Measurements from ENCODE around the gene EDN2.

The EDN2 gene

GRCh38 chr1:41475859-41476567 is 8.5 kb downstream of the EDN2 start:
- no peak overlapping the region for H3K4me3 ChIP-seq (ENCODE audit: insufficient read depth in 1 of 2, low read depth in 1 of 2, low read length in 2 of 2)
- 50% methylated on average over 6 of the region's 8 CpGs for WGBS
- no peak overlapping the region for H2BK120ac ChIP-seq (ENCODE audit: low read depth, low read length)
- peaks cover 0 to 8% of the 10 kb centered on the region in 2 experiments for H3K27me3 ChIP-seq (ENCODE audit: control insufficient read depth in 1 of 2, insufficient read depth in 1 of 2, low read length in 2 of 2)
- no peaks in the 10 kb centered on the region for H3K9me3 ChIP-seq (ENCODE audit: control insufficient read depth, low read length)
- H2BK5ac ChIP-seq (ENCODE audit: low read depth, low read length, poor library complexity, severe bottlenecking), result no peak overlapping the region
- no peaks in the 10 kb centered on the region for H3K79me1 ChIP-seq (replicated peaks; ENCODE audit: low read length, poor library complexity, severe bottlenecking)
- H3K14ac ChIP-seq (ENCODE audit: low read length in 2 of 2), result no peak overlapping the region
- H2BK12ac ChIP-seq (ENCODE audit: low read length in 2 of 2), result no peak overlapping the region
- no peak overlapping the region for H2BK15ac ChIP-seq (ENCODE audit: low read depth, poor library complexity, severe bottlenecking)
- no peak overlapping the region for H3K23ac ChIP-seq (ENCODE audit: low read length in 2 of 2)
- no peak for DNase-seq
- no peak overlapping the region for H3K4me2 ChIP-seq (ENCODE audit: low read length, poor library complexity, severe bottlenecking)
- H4K8ac ChIP-seq (ENCODE audit: low read length), result no peak overlapping the region
- H3K9ac ChIP-seq (ENCODE audit: low read length), result no peak overlapping the region
- no peak overlapping the region for H4K91ac ChIP-seq (ENCODE audit: low read length)
- H3K18ac ChIP-seq (ENCODE audit: low read depth in 1 of 2, low read length in 2 of 2), result no peak overlapping the region
- H3K36me3 ChIP-seq (ENCODE audit: control insufficient read depth in 1 of 2, insufficient read depth in 2 of 2, low read depth in 1 of 2, low read length in 2 of 2), result no peaks in the 10 kb centered on the region
- H3K4me1 ChIP-seq (ENCODE audit: control insufficient read depth, insufficient read depth, low read depth, low read length), result peaks cover 25% of the 10 kb centered on the region
- no peak overlapping the region for H2AK5ac ChIP-seq (ENCODE audit: low read length, severe bottlenecking)
- H2AFZ ChIP-seq (ENCODE audit: low read depth, low read length), result no peak overlapping the region
- no peak overlapping the region for H3K27ac ChIP-seq (ENCODE audit: low read length, poor library complexity, severe bottlenecking)
- no peak overlapping the region for H3K4ac ChIP-seq (ENCODE audit: low read depth in 1 of 2, low read length in 2 of 2)

GRCh38 chr1:41475346-41475745 is 9.1 kb downstream of the EDN2 start:
- no peak overlapping the region for H3K9ac ChIP-seq (ENCODE audit: low read length)
- no peak overlapping the region for H3K4ac ChIP-seq (ENCODE audit: low read depth in 1 of 2, low read length in 2 of 2)
- no peak overlapping the region for H2AFZ ChIP-seq (ENCODE audit: low read depth, low read length)
- no peak overlapping the region for H4K91ac ChIP-seq (ENCODE audit: low read length)
- H3K79me1 ChIP-seq (replicated peaks; ENCODE audit: low read length, poor library complexity, severe bottlenecking), result no peaks in the 10 kb centered on the region
- peak overlapping the region in 1 of 2 experiments; percentile 11 for H2BK12ac ChIP-seq (ENCODE audit: low read length in 2 of 2)
- no peak overlapping the region for H3K23ac ChIP-seq (ENCODE audit: low read length in 2 of 2)
- no peak overlapping the region for H2AK5ac ChIP-seq (ENCODE audit: low read length, severe bottlenecking)
- H3K27ac ChIP-seq (ENCODE audit: low read length, poor library complexity, severe bottlenecking), result no peak overlapping the region
- H2BK120ac ChIP-seq (ENCODE audit: low read depth, low read length), result no peak overlapping the region
- H3K4me1 ChIP-seq (ENCODE audit: control insufficient read depth, insufficient read depth, low read depth, low read length), result peaks cover 21% of the 10 kb centered on the region
- H3K9me3 ChIP-seq (ENCODE audit: control insufficient read depth, low read length), result no peaks in the 10 kb centered on the region
- H3K14ac ChIP-seq (ENCODE audit: low read length in 2 of 2), result no peak overlapping the region
- no peak overlapping the region for H3K4me3 ChIP-seq (ENCODE audit: insufficient read depth in 1 of 2, low read depth in 1 of 2, low read length in 2 of 2)
- H3K27me3 ChIP-seq (ENCODE audit: control insufficient read depth in 1 of 2, insufficient read depth in 1 of 2, low read length in 2 of 2), result peaks cover 0 to 11% of the 10 kb centered on the region in 2 experiments
- WGBS, result 78% methylated on average over 4 of the region's 4 CpGs
- no peak overlapping the region for H2BK15ac ChIP-seq (ENCODE audit: low read depth, poor library complexity, severe bottlenecking)
- H2BK5ac ChIP-seq (ENCODE audit: low read depth, low read length, poor library complexity, severe bottlenecking), result no peak overlapping the region
- no peaks in the 10 kb centered on the region for H3K36me3 ChIP-seq (ENCODE audit: control insufficient read depth in 1 of 2, insufficient read depth in 2 of 2, low read depth in 1 of 2, low read length in 2 of 2)
- no peak for DNase-seq
- peak overlapping the region in 1 of 2 experiments; percentile 73 for H3K18ac ChIP-seq (ENCODE audit: low read depth in 1 of 2, low read length in 2 of 2)
- no peak overlapping the region for H4K8ac ChIP-seq (ENCODE audit: low read length)
- H3K4me2 ChIP-seq (ENCODE audit: low read length, poor library complexity, severe bottlenecking), result no peak overlapping the region

GRCh38 chr1:41474490-41475271 is 9.8 kb downstream of the EDN2 start:
- Histone ChIP-seq H2AK5ac (ENCODE audit: low read length, severe bottlenecking) (no peak overlapping the region), H2AFZ (ENCODE audit: low read depth, low read length) (no peak overlapping the region), H3K36me3 (ENCODE audit: control insufficient read depth in 1 of 2, insufficient read depth in 2 of 2, low read depth in 1 of 2, low read length in 2 of 2) (no peaks in the 10 kb centered on the region), H3K27ac (ENCODE audit: low read length, poor library complexity, severe bottlenecking) (no peak overlapping the region), H3K27me3 (ENCODE audit: control insufficient read depth in 1 of 2, insufficient read depth in 1 of 2, low read length in 2 of 2) (peaks cover 0 to 18% of the 10 kb centered on the region in 2 experiments), H2BK12ac (ENCODE audit: low read length in 2 of 2) (no peak overlapping the region), H3K9ac (ENCODE audit: low read length) (no peak overlapping the region), H4K8ac (ENCODE audit: low read length) (no peak overlapping the region), H3K79me1 (replicated peaks; ENCODE audit: low read length, poor library complexity, severe bottlenecking) (no peaks in the 10 kb centered on the region), H3K4me3 (ENCODE audit: insufficient read depth in 1 of 2, low read depth in 1 of 2, low read length in 2 of 2) (no peak overlapping the region), H4K91ac (ENCODE audit: low read length) (no peak overlapping the region), H3K18ac (ENCODE audit: low read depth in 1 of 2, low read length in 2 of 2) (peak overlapping the region in 1 of 2 experiments; percentile 73), H2BK5ac (ENCODE audit: low read depth, low read length, poor library complexity, severe bottlenecking) (no peak overlapping the region), H3K4me2 (ENCODE audit: low read length, poor library complexity, severe bottlenecking) (no peak overlapping the region), H3K4ac (ENCODE audit: low read depth in 1 of 2, low read length in 2 of 2) (peak overlapping the region in 1 of 2 experiments; percentile 15), H3K14ac (ENCODE audit: low read length in 2 of 2) (no peak overlapping the region), H3K9me3 (ENCODE audit: control insufficient read depth, low read length) (no peaks in the 10 kb centered on the region), H2BK120ac (ENCODE audit: low read depth, low read length) (no peak overlapping the region), H3K23ac (ENCODE audit: low read length in 2 of 2) (no peak overlapping the region), H3K4me1 (ENCODE audit: control insufficient read depth, insufficient read depth, low read depth, low read length) (peaks cover 18% of the 10 kb centered on the region), H2BK15ac (ENCODE audit: low read depth, poor library complexity, severe bottlenecking) (no peak overlapping the region)
- 81% methylated on average over 17 of the region's 17 CpGs for WGBS
- DNase-seq, result no peak

- H3K14ac ChIP-seq (ENCODE audit: low read length in 2 of 2), result no peak overlapping the region
- no peak overlapping the region for H2AFZ ChIP-seq (ENCODE audit: low read depth, low read length)
- WGBS, result 90% methylated on average over 6 of the region's 6 CpGs
- no peak overlapping the region for H2BK12ac ChIP-seq (ENCODE audit: low read length in 2 of 2)
- no peak overlapping the region for H3K4me2 ChIP-seq (ENCODE audit: low read length, poor library complexity, severe bottlenecking)
- no peak overlapping the region for H3K4ac ChIP-seq (ENCODE audit: low read depth in 1 of 2, low read length in 2 of 2)
- no peak overlapping the region for H4K8ac ChIP-seq (ENCODE audit: low read length)
- H3K4me3 ChIP-seq (ENCODE audit: insufficient read depth in 1 of 2, low read depth in 1 of 2, low read length in 2 of 2), result no peak overlapping the region
- H3K23ac ChIP-seq (ENCODE audit: low read length in 2 of 2), result no peak overlapping the region
- no peak overlapping the region for H3K9ac ChIP-seq (ENCODE audit: low read length)
- H2BK15ac ChIP-seq (ENCODE audit: low read depth, poor library complexity, severe bottlenecking), result no peak overlapping the region
- H2AK5ac ChIP-seq (ENCODE audit: low read length, severe bottlenecking), result no peak overlapping the region
- no peak overlapping the region for H2BK5ac ChIP-seq (ENCODE audit: low read depth, low read length, poor library complexity, severe bottlenecking)
- H3K27me3 ChIP-seq (ENCODE audit: control insufficient read depth in 1 of 2, insufficient read depth in 1 of 2, low read length in 2 of 2), result peaks cover 0 to 26% of the 10 kb centered on the region in 2 experiments
- H4K91ac ChIP-seq (ENCODE audit: low read length), result no peak overlapping the region
- no peaks in the 10 kb centered on the region for H3K9me3 ChIP-seq (ENCODE audit: control insufficient read depth, low read length)
- no peak for DNase-seq
- peaks cover 13% of the 10 kb centered on the region for H3K4me1 ChIP-seq (ENCODE audit: control insufficient read depth, insufficient read depth, low read depth, low read length)
- no peaks in the 10 kb centered on the region for H3K79me1 ChIP-seq (replicated peaks; ENCODE audit: low read length, poor library complexity, severe bottlenecking)
- H3K36me3 ChIP-seq (ENCODE audit: control insufficient read depth in 1 of 2, insufficient read depth in 2 of 2, low read depth in 1 of 2, low read length in 2 of 2), result no peaks in the 10 kb centered on the region
- no peak overlapping the region for H2BK120ac ChIP-seq (ENCODE audit: low read depth, low read length)
- H3K27ac ChIP-seq (ENCODE audit: low read length, poor library complexity, severe bottlenecking), result no peak overlapping the region
- H3K18ac ChIP-seq (ENCODE audit: low read depth in 1 of 2, low read length in 2 of 2), result no peak overlapping the region
Measured at GRCh38 chr1:41473738-41474362, 10.6 kb downstream of the EDN2 start.

Data from mesenchymal stem cell (in vitro differentiated cells and primary cell).